DOHH2 (cell line): ENCODE data around the gene PCED1B.

Experiments
- H3F3A ChIP-seq: fragments of 200-600 bp; sonication (generic), shearing (Covaris generic); 2 replicates; pipeline ENCODE4 v1.6.0; 2016; ENCODE audit warnings: antibody characterized with exemption, mild to moderate bottlenecking; ENCODE audit not compliant: control insufficient read depth, insufficient read depth
- H3K27ac ChIP-seq: fragments of 200-600 bp; sonication (generic); 2 replicates; pipeline ENCODE4 v1.5.1; 2014; ENCODE audit warnings: low read depth, mild to moderate bottlenecking, low read length, moderate library complexity
- H3K27me3 ChIP-seq: fragments of 200-600 bp; sonication (generic); 2 replicates; pipeline ENCODE4 v1.6.1; 2014; ENCODE audit warnings: mild to moderate bottlenecking, low read length, mixed read lengths; ENCODE audit not compliant: control insufficient read depth
- H3K36me3 ChIP-seq: fragments of 200-600 bp; sonication (generic); 2 replicates; pipeline ENCODE4 v1.6.1; 2014; ENCODE audit warnings: mild to moderate bottlenecking, low read length, moderate library complexity, mixed read lengths; ENCODE audit not compliant: control insufficient read depth
- H3K4me1 ChIP-seq: fragments of 200-600 bp; sonication (generic); 2 replicates; pipeline ENCODE4 v1.6.1; 2014; ENCODE audit warnings: mild to moderate bottlenecking, low read length, mixed read lengths; ENCODE audit not compliant: control insufficient read depth
- H3K4me2 ChIP-seq: fragments of 200-600 bp; sonication (generic); 2 replicates; pipeline ENCODE4 v1.6.0; 2014; ENCODE audit warnings: mild to moderate bottlenecking, low read length, moderate library complexity
- H3K4me3 ChIP-seq: fragments of 200-600 bp; sonication (generic); 2 replicates; pipeline ENCODE4 v1.5.1; 2014; ENCODE audit warnings: mild to moderate bottlenecking, low read length, mixed read lengths
- H3K79me2 ChIP-seq: fragments of 200-600 bp; sonication (generic); 2 replicates; pipeline ENCODE4 v1.6.1; 2014; ENCODE audit warnings: mild to moderate bottlenecking, low read length, mixed read lengths; ENCODE audit not compliant: control insufficient read depth
- H3K9me2 ChIP-seq: fragments of 200-600 bp; sonication (generic); replicated peaks from 2 replicates; pipeline ENCODE4 v1.6.1; 2014; ENCODE audit warnings: mild to moderate bottlenecking, low read length, mixed read lengths; ENCODE audit not compliant: control insufficient read depth
- H3K9me3 ChIP-seq: fragments of 200-600 bp; sonication (generic); 2 replicates; pipeline ENCODE4 v1.6.1; 2014; ENCODE audit warnings: antibody characterized with exemption, low read length, mixed read lengths; ENCODE audit not compliant: control insufficient read depth, insufficient read depth
- H4K20me1 ChIP-seq: fragments of 200-600 bp; sonication (generic); 2 replicates; pipeline ENCODE4 v1.6.0; 2014; ENCODE audit warnings: low read depth, mild to moderate bottlenecking, antibody characterized with exemption, low read length, moderate library complexity; ENCODE audit not compliant: control insufficient read depth, insufficient read depth
- EZH2phosphoT487 ChIP-seq: fragments of 200-600 bp; sonication (generic); IDR thresholded peaks from 2 replicates; pipeline ENCODE4 v1.6.1; 2017; ENCODE audit warnings: borderline replicate concordance, mild to moderate bottlenecking, antibody characterized with exemption, low read length, moderate library complexity, mixed read lengths
- TF ChIP-seq, protein P1 (sequence below): fragments of 200-600 bp; sonication (generic); IDR thresholded peaks from one replicate; pipeline ENCODE4 v1.5.1; 2014; ENCODE audit warnings: antibody characterized with exemption, mild to moderate bottlenecking, low read depth, low read length; ENCODE audit not compliant: poor library complexity, severe bottlenecking

PCED1B gene

GRCh38 chr12:47126246-47126645, 46.8 kb downstream of the PCED1B start:
- H4K20me1 ChIP-seq = no peaks in the 10 kb centered on the region
- H3K4me2 ChIP-seq = no peak overlapping the region
- H3F3A ChIP-seq = no peaks in the 10 kb centered on the region
- H3K36me3 ChIP-seq = no peaks in the 10 kb centered on the region
- no peaks in the 10 kb centered on the region for H3K79me2 ChIP-seq
- no peaks in the 10 kb centered on the region for H3K9me3 ChIP-seq
- H3K27me3 ChIP-seq = no peaks in the 10 kb centered on the region; the same call in 1 of the 2 replicates
- H3K27ac ChIP-seq = no peak overlapping the region
- no peaks in the 10 kb centered on the region for H3K4me1 ChIP-seq
- H3K9me2 ChIP-seq = no peaks in the 10 kb centered on the region
- H3K4me3 ChIP-seq = no peak overlapping the region
- TF ChIP-seq EZH2phosphoT487 = no peak
- TF ChIP-seq, protein P1, sequence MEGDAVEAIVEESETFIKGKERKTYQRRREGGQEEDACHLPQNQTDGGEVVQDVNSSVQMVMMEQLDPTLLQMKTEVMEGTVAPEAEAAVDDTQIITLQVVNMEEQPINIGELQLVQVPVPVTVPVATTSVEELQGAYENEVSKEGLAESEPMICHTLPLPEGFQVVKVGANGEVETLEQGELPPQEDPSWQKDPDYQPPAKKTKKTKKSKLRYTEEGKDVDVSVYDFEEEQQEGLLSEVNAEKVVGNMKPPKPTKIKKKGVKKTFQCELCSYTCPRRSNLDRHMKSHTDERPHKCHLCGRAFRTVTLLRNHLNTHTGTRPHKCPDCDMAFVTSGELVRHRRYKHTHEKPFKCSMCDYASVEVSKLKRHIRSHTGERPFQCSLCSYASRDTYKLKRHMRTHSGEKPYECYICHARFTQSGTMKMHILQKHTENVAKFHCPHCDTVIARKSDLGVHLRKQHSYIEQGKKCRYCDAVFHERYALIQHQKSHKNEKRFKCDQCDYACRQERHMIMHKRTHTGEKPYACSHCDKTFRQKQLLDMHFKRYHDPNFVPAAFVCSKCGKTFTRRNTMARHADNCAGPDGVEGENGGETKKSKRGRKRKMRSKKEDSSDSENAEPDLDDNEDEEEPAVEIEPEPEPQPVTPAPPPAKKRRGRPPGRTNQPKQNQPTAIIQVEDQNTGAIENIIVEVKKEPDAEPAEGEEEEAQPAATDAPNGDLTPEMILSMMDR = no peak

GRCh38 chr12:47131011-47131410, 51.6 kb downstream of the PCED1B start:
- Histone ChIP-seq H3K9me3 (no peaks in the 10 kb centered on the region), H3K27me3 (no peaks in the 10 kb centered on the region), H3K36me3 (no peaks in the 10 kb centered on the region), H3K4me3 (no peak overlapping the region), H3K4me2 (no peak overlapping the region), H3K9me2 (no peaks in the 10 kb centered on the region), H3F3A (no peaks in the 10 kb centered on the region), H3K79me2 (no peaks in the 10 kb centered on the region), H4K20me1 (no peaks in the 10 kb centered on the region), H3K4me1 (no peaks in the 10 kb centered on the region), H3K27ac (no peak overlapping the region)
- TF ChIP-seq EZH2phosphoT487 = no peak

GRCh38 chr12:47134005-47134404, 54.6 kb downstream of the PCED1B start:
- no peaks in the 10 kb centered on the region for H3F3A ChIP-seq
- no peak overlapping the region for H3K4me2 ChIP-seq
- no peaks in the 10 kb centered on the region for H3K27me3 ChIP-seq
- no peak overlapping the region for H3K4me3 ChIP-seq
- no peaks in the 10 kb centered on the region for H4K20me1 ChIP-seq
- no peaks in the 10 kb centered on the region for H3K9me3 ChIP-seq
- H3K79me2 ChIP-seq = no peaks in the 10 kb centered on the region
- H3K27ac ChIP-seq = no peak overlapping the region
- no peaks in the 10 kb centered on the region for H3K9me2 ChIP-seq
- H3K4me1 ChIP-seq = no peaks in the 10 kb centered on the region
- H3K36me3 ChIP-seq = no peaks in the 10 kb centered on the region
- TF ChIP-seq, protein P1 = no peak
- TF ChIP-seq EZH2phosphoT487 = no peak

DNA sequence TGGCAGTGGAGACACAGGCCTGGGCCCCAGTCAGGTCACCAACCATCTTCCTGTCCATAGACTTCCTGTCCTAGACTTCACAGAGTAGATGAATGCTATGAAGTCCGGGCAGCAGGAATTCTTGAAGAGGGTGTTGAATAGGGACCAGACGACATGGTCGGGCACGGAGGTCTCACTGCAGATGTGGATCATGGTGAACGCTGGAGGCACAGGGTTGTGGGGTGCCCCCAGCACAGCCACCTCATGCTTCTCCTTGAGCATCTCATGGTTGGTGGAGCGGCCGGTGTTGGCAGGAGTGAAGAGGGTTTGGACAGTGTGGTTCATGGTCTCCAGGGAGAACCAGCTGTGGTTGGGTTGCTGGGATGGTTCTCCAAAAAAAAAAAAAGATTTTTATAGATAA, 56.2 kb downstream of the PCED1B start:
- no peaks in the 10 kb centered on the region for H3K4me1 ChIP-seq
- no peaks in the 10 kb centered on the region for H3K79me2 ChIP-seq
- H3K4me2 ChIP-seq = no peak overlapping the region
- no peak overlapping the region for H3K4me3 ChIP-seq
- H3K9me3 ChIP-seq = no peaks in the 10 kb centered on the region
- TF ChIP-seq, protein P1 = no peak
- TF ChIP-seq EZH2phosphoT487 = no peak
- no peaks in the 10 kb centered on the region for H3F3A ChIP-seq
- no peaks in the 10 kb centered on the region for H3K36me3 ChIP-seq
- H3K27me3 ChIP-seq = no peaks in the 10 kb centered on the region
- H4K20me1 ChIP-seq = no peaks in the 10 kb centered on the region
- H3K27ac ChIP-seq = no peak overlapping the region
- no peaks in the 10 kb centered on the region for H3K9me2 ChIP-seq
